Measurements from ENCODE around the gene TUBGCP6.
"Not testable (repeated sequence)": the region's sequence is repeated elsewhere in the genome, so short reads cannot be mapped to it uniquely, and the experiment has no call there.

The TUBGCP6 gene

DNA sequence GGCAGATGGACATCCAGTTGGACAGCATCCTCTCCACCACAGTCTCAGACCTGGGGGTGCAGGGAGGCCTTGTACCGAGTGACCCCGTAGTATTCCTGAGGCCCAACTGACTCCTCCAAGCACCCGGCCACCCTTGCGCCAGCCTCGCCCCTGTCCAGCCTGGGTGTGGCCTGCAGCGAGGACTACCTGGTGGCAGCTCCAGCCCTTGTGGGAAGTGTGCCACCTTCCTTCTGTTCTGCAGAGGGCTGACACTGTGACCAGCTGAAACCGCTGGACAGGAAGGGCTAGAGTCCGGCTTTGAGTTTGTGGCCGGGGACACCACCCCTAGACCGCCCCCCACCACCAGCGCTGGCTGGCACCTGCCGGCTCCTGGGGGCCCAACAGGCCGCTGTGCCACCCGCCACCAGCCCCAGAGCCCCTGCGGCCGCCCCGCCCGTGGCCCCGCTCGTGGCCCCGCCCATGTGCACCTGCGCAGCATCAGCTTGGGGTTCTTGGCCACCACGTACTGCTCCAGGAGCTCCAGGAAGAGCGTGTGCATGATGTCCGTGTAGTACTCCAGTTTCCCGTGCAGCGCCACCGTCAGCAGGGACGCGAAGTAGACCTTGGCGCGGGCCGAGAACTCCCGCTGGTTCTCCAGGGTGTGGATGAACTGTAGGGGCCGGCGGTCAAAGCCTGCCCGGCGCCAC lies 35.3 kb upstream of the TUBGCP6 start:
- DNase-seq = no peak

DNA sequence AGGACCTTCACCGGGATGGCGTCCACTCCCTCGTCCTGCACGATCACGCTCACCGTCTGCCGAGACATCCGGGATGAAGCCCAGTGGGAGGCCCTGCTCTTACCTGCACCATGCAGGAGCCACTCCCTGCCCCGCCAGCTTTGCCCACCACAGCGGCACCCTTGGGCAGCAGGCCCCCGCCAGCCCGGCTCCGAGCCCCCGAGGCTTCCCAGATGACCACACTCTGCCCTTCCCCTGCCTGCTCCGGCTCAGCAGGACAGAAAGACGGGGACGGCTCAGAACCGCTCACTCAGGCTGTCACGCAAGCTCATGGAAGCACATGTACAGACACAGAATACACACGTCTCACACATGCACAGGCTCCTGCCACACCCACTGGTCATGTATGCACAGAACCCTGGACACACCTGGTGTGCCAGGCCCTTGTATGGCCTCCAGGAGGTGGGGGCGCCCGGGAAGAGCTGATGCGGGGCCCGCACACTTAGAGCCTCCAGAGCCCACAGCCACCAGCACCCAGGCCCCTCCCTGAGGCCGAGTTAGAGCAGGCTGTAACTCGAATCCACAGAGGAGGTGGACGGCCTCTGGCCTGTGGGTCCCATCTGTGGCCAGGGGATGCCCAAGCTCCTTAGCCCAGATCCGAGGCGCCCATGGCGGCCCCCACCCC lies 34.3 kb upstream of the TUBGCP6 start:
- no peak for DNase-seq

DNA sequence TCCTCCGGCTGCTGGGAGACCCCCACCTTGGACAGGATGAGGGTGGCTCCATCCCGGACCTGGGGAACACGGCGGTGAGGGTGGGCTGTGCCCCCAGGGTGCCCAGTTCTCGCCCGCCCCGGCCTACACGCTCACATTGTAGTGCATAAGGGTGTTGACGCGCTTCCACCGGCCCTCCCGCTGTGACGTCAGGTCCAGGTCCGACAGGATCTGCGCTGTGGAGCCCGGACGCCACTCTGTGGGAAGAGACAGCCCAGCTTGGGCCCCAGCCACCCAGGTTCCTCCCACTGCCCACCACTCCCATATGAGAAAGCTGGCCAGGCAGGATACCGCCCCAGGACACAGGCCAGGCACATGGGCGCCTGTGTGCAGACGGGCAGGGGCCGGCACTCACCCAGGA lies 33.6 kb upstream of the TUBGCP6 start:
- no peak for DNase-seq

DNA sequence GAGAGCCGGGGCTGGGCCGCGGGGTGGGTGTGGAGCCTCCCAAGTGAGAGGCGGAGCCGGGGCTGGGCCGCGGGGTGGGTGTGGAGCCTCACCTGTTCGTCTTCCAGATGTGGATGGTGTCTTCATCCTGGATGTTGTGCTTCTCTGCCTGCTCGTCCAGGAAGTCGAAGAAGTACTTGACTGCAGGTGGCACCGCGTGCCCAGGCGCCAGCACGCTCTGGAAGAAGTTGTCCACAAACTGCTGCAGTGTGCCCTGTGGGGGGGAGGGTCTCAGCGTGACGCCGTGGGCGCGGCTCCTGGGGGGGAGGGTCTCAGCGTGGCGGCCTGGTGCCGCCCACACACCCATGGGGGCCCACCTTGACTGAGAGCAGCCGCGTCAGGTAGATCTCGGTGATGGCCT lies 32.9 kb upstream of the TUBGCP6 start:
- DNase-seq = no peak

DNA sequence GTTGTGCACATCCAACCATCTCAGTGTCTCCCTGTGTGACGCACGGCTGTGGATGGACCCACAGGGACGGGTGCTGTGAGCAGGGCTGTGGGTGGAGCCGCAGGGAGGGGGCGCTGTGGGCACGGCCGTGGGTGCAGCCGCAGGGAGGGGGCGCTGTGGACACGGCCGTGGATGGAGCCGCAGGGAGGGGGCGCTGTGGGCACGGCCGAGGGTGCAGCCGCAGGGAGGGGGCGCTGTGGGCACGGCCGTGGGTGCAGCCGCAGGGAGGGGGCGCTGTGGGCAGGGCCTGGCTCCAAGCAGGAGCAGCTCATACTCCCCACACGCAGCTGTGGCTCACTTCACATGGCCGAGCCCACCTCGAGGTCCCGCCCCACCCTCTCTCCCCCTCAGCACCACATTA lies 31.3 kb upstream of the TUBGCP6 start:
- DNase-seq = no peak

DNA sequence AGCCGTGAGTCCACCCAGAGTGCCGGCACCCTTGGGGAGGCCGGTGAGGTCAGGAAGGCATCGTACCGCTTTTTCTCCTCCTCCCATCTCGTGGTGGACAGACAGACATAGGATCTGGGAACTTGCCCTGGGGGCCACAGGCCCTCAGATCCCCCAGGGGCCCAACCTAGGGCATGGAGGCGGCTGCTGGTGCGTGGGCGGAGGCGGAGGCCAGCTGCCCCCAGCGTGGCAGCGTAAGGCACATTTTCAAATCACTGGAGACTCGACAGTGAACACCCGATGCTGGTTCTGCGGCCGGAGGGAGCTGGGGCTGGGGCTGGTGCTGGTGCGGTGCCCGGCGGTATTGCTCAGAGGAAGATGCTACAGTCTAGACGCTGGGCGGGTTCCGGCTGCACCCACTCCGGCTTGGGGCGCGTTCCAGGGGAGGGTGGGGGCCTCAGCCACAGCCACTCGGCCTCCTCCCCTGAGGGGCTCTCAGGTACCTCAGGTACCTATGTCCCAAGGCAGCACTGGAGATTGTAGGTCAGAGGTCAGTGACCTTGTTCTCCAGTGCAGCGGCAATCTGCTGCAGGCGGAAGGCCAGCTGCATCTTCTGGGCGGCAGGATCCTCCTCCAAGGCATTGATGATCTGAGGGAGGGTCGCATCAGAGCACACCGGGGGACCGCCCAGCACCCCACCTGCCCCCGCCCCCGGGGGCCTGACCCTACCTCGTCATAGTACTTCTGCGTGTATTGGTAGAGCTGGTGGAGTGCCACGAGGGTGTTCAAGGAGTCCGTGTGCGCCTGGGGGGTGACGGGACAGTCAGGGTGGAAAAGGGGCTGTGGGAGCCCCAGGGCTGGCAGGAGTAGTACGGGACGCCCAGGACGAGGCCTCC lies 30.6 kb upstream of the TUBGCP6 start:
- DNase-seq = no peak

DNA sequence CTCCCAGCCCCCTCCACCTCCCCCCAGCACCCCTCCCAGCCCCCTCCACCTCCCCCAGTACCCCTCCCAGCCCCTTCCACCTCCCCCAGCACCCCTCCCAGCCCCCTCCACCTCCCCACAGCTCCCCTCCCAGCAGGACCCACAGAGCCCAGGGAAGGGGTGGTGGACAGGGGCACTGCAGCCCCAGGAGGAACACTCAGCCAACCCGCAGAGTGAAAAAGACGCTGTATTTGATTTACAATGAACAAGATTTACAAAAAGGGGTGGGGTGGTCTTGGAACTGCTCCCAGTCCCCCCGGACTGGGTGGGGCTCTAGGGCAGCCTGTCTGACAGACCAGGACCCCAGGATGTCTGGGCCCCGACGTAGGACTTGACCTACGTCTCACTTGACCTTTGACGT lies 29.9 kb upstream of the TUBGCP6 start:
- no peak for DNase-seq

DNA sequence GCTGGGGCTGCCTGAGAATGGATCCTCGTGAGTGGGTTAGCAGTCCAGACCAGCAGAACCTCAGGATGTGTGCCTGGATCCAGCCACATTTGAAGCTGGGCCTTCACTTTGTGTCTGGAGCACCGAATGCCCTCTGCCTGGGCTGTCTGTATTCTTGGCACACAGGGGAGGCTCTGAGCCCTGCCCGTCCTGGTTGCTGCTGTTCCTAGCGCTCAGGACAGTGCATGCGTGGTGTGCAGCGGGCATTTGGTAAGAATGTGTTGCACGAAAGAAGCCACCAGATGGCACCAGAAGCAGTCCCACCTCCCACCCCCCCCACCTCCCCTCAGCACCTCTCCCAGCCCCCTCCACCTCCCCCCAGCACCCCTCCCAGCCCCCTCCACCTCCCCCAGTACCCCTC lies 29.5 kb upstream of the TUBGCP6 start:
- DNase-seq = peak; percentile 9

DNA sequence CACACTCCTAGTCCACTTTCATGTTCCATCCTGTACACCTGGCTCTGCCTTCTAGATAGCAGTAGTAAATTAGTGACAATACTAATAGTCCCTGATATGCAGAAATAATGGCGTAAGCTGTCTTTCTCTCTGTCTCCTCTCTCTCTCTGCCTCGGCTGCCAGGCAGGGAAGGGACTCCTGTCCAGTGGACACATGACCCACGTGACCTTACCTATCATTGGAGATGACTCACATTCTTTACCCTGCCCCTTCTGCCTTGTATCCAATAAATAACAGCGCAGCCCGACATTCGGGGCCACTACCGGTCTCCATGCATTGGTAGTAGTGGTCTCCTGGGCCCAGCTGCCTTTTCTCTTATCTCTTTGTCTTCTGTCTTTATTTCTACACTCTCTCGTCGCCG lies 29.0 kb upstream of the TUBGCP6 start:
- DNase-seq = not testable (repeated sequence)

DNA sequence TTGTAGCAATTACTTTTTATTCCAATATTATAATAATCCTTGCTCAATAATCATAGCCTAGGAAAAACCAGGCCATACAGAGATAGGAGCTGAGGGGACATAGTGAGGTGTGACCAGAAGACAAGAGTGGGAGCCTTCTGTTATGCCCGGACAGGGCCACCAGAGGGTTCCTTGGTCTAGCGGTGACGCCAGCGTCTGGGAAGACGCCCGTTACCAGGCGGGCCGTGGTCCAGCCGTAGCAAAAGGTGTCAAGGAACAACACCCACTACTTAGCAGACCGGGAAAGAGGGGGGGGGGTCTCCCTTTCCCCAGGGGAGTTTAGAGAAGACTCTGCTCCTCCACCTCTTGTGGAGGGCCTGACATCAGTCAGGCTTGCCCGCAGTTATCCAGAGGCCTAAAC lies 28.5 kb upstream of the TUBGCP6 start:
- not testable (repeated sequence) for DNase-seq

DNA sequence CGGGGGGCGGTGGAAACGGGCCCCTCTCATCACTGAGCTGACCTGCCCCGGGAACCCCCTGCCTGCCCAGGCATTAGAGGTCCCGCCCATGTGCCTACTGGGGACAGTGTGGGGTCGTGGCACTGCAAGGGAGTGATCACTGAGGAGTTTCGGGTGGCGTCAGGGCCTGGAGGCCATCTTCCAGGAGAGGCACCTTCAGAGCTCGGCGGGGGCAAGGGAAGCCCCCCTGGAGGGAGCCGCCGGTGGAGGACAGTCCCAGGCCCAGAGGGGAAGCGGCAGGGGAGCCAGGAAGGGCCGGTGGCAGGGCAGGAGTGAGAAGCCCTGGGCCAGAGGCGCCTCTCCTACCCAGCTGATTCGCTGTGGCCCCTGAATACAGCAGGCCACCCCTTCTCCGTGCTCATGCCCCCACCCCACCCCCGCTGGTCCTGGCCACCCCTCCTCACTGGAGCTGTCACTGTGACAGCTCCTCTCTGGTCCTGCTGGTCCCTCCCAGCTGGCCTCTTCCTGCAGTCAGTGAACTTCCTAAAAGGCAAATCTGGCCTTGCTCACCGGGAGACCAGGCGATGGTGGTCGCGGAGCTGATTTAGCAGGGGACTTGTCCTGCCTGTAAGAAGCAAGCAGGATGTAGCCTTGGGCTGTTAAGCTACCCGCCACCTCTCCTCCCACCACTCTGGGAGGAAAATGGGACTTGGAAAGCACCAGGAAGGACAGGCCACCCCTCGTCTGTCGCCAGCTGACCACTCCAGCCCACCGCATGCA lies 27.4 kb upstream of the TUBGCP6 start:
- DNase-seq = no peak

DNA sequence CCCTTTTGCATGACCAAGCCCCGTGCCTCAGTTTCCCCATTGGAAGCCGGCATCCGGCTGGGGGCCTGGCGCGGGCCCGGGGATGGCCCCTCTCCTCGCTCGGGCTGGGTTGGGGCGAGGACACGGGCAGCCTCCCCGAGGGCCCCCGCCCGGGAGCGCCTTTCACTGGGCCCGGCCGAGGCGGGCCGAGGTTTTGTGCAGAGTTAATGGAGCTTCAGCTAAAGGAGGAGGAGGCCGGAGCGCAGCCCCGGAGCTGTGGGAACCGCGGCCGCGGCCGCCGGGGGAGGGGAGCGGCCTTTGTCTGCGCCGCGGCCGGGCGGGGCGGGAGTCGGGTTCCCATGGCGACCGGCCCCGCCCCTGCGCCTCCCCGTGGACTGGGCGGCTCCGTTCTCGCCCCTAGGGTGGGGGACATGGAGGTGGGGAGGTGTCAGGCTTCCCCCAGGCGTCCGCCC lies 26.7 kb upstream of the TUBGCP6 start:
- peak; percentile 57 for DNase-seq

DNA sequence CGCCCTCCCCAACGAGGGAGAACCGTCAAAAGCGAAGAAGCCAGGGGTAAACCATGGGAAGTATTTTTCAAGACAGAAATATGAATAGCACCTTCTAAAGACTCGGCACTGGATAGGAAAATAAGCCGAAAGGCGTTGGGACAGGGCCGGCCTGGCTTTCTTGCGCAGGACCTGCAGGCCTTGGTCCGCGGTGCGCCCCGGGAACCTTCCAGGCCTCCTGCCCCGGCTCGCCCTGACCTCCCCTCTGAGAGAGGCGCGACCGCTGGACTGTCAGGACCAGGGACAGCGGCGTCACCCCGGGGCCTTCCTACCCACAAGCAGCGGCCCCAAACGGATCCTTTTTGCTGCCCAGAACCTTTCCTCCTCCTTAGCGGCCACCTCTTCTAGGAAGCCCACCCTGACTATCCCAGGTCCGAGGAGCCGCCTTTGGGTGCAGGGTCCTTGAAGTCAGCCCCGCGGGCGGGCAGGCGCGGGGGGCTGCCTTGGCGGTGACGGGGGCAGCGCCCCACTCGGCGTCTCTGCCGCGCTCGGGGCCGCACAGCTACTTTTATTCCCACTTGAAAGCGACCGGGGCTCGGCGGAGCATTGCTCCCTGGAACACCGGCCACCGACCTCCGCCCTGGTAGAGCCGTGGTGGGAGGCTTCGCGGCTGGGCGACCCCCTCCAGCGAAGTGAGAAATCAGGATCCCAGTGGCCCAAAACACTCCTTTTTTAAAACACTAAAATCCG lies 26.0 kb upstream of the TUBGCP6 start:
- no peak for DNase-seq

DNA sequence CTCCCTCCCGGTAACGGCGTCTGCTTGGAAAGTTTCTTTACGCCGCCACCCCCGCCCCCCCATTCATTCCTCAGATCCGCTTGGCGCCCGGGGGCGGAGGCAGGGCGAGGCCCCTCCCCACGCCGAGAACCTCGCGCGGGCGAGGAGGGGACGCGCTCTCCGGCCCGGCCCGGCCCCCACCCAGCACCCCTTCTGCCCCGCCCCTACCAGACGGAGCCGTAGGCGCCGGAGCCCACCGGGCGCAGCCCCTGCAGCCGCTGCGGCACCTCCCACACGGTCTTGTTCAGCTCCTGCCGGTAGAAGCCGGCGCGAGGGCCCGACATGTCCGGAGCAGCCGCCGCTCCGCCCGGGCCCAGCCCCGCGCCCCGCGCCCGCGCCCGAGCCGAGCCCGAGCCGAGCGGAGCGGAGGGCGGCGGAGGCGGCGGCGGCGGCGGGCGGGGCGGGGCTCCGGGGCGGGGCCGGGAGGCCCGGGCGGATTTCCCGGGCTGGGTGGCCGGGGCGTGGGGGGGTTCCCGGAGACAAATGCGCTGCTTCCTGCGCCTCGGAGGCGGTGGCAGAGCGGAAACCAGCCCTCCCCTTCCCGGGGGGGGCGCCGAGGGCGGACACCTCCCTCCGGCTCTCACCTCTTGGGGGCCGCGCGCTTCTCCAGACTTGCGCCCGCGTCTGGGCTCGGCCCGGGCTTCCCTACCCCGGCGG lies 25.3 kb upstream of the TUBGCP6 start, which contains the start of gene MAPK11:
TSS of gene MAPK11 (minus strand) at position 411 of the 696 bp plus-strand sequence. CDS start at position 323, 88 bp downstream.
- DNase-seq = peak; percentile 13

DNA sequence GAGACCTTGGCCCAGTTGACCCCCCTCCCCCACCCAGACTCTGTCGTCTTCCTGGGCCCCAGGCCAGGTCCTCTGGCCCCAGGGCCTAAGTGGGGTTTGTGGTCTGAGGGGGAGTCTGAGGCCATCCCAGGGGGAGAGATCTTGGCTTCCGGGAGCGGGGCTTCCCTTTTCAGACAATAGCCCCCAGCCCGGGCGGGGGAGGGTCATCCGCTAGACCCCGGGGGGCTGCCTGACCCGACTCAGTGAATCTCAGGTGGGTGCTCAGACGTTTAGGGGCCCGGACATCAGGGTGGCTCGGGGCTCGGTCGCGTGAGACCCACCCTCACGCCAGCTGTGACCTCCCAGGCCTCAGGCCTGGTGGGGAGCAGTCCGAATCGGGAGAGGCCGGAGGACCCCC lies 24.7 kb upstream of the TUBGCP6 start:
- DNase-seq = no peak

DNA sequence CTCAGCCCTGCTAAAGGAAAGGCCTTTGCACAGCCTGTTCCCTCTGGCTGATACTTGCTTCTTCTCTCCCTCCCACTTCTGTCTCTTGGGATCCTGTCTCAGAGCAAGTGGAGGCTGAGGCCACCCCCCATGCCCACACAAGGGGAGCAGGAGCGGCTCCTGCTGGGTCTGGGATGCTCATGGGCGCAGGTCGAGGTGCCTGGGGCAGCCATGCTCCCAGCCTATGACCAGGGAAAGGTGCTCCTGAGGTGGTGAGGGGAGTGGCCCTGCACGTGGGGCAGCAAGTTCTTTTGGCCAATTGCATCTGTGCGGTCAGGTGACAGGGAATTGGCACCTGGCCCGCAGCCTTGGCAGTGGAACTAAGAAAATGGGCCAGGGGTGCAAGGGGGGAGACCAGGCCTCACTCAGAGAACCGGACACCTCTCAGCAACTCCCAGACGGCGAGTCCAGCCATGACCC lies 23.9 kb upstream of the TUBGCP6 start:
- peak; percentile 58 for DNase-seq

DNA sequence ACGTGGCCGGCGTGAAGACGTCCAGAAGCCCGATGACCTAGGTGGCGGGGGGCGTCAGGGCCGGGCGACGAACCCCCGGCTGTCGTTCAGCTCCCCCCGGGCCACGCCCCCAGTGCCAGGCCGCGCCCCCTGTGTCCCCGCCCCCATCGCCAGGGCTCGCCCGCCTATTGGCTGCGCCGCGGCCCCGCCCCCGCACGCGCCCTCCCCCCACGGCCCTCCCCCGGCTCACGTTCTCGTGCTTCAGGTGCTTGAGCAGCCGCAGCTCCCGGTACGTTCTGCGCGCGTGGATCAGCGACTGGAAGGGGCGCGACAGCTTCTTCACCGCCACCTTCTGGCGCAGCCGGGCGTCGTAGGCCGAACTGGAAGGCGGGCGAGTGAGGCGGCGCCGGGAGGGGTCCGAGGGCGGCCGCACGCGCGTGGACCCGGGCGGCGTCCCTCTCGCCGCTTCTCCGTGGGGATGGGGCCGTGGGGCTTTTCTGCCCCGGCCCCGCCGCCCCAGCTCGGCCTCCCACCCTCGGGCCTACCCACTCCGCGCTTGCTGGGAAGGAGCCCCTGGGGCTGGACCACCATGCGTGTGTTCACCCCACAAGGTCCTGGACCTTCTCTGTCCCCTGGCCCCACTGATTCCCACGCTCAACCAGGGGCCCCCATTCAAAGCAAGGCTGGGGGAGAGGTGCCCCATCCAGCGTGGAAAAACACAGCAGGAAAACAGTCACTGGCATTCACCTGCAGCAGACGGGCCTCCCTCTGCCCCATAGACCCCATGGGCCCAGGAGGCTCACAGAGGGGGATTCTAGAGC lies 23.0 kb upstream of the TUBGCP6 start:
- DNase-seq = no peak

DNA sequence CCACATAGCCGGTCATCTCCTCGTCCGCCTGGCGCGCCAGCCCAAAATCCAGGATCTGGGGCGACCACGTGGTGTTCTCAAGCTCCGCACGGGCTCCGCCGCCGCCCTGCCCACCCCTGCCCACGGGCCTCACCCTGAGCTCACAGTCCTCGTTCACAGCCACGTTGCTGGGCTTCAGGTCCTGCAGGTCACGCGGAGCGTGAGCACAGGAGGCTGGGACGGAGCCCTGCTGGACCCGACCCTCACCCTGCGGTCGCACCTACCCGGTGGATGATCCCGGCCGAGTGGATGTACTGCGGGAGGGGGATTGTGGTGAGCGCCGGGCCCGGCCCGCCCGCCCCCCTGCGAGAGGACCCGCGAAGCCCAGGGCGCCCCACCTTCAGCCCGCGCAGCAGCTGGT lies 22.2 kb upstream of the TUBGCP6 start:
- DNase-seq = no peak

DNA sequence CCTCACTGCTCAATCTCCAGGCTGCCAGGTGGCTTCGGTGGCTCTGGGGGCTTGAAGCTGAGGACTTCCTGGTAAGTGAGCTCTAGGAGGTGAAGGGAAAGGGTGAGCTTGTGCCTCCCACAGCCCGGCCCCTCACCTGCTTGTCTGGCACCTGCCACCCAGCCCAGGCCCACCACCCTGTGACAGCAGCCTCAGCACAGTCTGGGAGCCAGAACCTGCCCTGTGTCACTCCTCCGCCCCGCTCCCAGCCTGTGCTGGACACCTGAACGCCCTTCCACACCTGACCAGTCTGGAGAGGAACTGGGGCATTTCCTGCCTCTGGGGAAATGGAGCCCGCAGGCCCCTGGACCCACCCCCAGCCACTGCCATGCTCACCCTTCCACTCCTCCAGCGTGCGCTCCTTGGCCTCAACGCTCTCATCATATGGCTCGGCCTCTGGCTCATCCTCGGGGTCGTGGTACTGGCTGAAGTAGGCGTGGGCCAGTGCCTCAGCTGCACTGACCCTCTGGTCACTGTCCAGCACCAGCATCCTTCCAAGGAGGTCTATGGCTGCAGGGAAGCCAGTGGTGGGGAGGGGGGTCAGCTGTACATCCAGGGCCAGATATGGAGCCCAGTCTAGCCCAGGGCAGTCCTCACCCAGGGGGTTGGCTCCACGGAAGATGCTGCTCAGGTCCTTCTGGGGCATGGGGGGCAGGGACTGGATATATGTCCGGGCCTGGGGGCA lies 20.3 kb upstream of the TUBGCP6 start:
- DNase-seq = no peak
